ENCODE results near the gene ATP5F1D. TPM values are rescaled to one million over a fixed set of nuclear protein-coding genes. Genes with fewer than 3 reads are reported as not detected.

The ATP5F1D gene
- total RNA-seq, 1 donor: 12.1 TPM

- no peak overlapping the region for H3K4me3 ChIP-seq (ENCODE audit: low read depth, low read length)
- no peak for DNase-seq (ENCODE audit: low read depth)
- TF ChIP-seq CTCF (IDR thresholded peaks at IDR 0.05; ENCODE audit: insufficient read depth, low read depth, low read length): no peak
These were observed 26.9 kb downstream of the ATP5F1D start for GRCh38 chr19:1268226-1269064.

- peak; percentile 100 for DNase-seq (ENCODE audit: low read depth)
- H3K4me3 ChIP-seq (ENCODE audit: low read depth, low read length): peak within 1 kb of the TSS; percentile 82
- TF ChIP-seq CTCF (IDR thresholded peaks at IDR 0.05; ENCODE audit: insufficient read depth, low read depth, low read length): no peak
These were observed 27.5 kb downstream of the ATP5F1D start, which contains the start of gene CIRBP for GRCh38 chr19:1269065-1269477. Gene CIRBP (plus strand): TSS chr19:1269332. CDS start chr19:1270934, 1,602 bp downstream.

GRCh38 chr19:1269478-1270212 is 28.1 kb downstream of the ATP5F1D start:
- peak overlapping the region; percentile 82 for H3K4me3 ChIP-seq (ENCODE audit: low read depth, low read length)
- peak; percentile 84 for DNase-seq (ENCODE audit: low read depth)
- TF ChIP-seq CTCF (IDR thresholded peaks at IDR 0.05; ENCODE audit: insufficient read depth, low read depth, low read length): no peak

GRCh38 chr19:1270213-1270853 is 28.8 kb downstream of the ATP5F1D start:
- peak overlapping the region; percentile 82 for H3K4me3 ChIP-seq (ENCODE audit: low read depth, low read length)
- no peak for DNase-seq (ENCODE audit: low read depth)
- TF ChIP-seq CTCF (IDR thresholded peaks at IDR 0.05; ENCODE audit: insufficient read depth, low read depth, low read length): no peak

GRCh38 chr19:1270854-1271527 is 29.4 kb downstream of the ATP5F1D start:
- no peak for DNase-seq (ENCODE audit: low read depth)
- TF ChIP-seq CTCF (IDR thresholded peaks at IDR 0.05; ENCODE audit: insufficient read depth, low read depth, low read length): no peak
- H3K4me3 ChIP-seq (ENCODE audit: low read depth, low read length): peak overlapping the region; percentile 82

Data from fibroblast of villous mesenchyme (primary cell).